ENCODE results near the gene TGIF2LX.
"Not testable (repeated sequence)": the region's sequence is repeated elsewhere in the genome, so short reads cannot be mapped to it uniquely, and the experiment has no call there.

The TGIF2LX gene
- 0 reads per million in 2 donors for total RNA-seq

DNA sequence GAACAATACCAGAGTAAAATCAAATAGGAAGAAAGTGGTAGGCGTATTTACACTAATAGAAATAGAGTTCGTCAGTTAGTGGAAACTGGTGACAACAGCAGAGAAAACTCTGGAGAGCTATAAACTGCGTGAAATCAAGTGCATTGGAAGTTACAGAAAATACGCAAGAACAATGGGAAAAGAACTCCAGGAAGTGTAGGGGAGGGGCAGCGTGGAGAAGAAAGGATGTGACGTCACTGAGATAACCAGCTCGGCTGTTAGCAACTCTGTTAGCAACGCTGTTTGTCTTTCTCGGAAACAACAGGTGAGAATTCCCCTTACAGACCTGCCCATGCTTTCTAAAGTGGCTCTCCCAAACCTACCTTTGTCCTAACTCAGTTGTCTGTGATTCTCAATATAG is at the start of gene TGIF2LX:
TGIF2LX (plus strand) TSS at position 244 of the 400 bp plus-strand sequence. CDS start 178 bp downstream, outside the sequence.
- not testable (repeated sequence) for DNase-seq

DNA sequence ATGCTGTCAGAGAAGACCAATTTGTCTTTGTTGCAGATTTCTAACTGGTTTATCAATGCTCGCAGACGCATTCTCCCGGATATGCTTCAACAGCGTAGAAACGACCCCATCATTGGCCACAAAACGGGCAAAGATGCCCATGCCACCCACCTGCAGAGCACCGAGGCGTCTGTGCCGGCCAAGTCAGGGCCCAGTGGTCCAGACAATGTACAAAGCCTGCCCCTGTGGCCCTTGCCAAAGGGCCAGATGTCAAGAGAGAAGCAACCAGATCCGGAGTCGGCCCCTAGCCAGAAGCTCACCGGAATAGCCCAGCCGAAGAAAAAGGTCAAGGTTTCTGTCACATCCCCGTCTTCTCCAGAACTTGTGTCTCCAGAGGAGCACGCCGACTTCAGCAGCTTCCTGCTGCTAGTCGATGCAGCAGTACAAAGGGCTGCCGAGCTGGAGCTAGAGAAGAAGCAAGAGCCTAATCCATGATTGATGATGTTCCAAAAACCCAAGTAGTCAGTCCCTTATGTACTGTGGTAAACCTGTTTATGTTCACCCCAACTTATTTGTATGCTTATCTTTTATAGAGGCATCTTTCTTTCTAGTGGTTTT is 728 bp downstream of the TGIF2LX start:
- DNase-seq, result not testable (repeated sequence)

DNA sequence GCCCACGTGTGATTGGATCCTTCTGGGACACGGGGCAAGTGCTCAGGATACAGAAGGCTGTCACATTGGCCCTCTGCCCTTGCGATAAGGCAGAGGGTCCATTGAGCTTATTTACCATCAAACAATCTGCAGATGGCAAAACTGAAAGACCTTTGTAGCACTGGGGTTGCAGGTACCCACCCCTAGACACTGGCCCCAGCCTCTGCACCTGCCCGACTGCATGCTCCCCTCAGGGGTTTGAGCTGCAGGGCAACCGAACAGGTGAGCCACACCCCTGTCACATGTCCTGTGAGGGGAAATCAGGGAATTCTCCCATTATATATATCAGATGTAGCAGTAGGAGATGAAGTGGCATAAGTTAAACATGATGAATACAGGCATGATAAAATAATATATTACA is 21.4 kb downstream of the TGIF2LX start:
- peak; percentile 2 for DNase-seq

DNA sequence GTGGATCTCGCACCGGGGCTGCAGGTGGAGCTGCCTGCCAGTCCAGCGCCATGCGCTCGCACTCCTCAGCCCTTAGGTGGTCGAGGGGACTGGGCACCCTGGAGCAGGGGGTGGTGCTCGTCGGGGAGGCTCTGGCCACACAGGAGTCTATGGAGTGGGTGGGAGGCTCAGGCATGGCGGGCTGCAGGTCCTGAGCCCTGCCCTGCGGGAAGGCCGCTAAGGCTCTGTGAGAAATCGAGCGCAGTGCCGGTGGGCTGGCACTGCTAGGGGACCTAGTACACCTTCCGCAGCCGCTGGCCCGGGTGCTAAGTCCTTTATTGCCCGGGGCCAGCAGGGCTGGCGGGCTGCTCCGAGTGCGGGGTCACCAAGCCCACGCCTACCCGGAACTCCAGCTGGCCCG is 43.9 kb downstream of the TGIF2LX start:
- DNase-seq, result not testable (repeated sequence)
